ENCODE results near the gene GSTT4.
"Not testable (repeated sequence)": the region's sequence is repeated elsewhere in the genome, so short reads cannot be mapped to it uniquely, and the experiment has no call there.

GSTT4 gene

GRCh38 chr22:24006914-24007214 is 1.6 kb upstream of the GSTT4 start:
- DNase-seq (ENCODE audit: extremely low read depth, low read depth), result no peak
- no peak overlapping the region for H3K4me3 ChIP-seq (replicated peaks; ENCODE audit: low read depth, low read length)

GRCh38 chr22:24006207-24006913 is 1.1 kb upstream of the GSTT4 start:
- H3K4me3 ChIP-seq (replicated peaks; ENCODE audit: low read depth, low read length), result no peak overlapping the region
- no peak for DNase-seq (ENCODE audit: extremely low read depth, low read depth)
- no peak for TF ChIP-seq CTCF (IDR thresholded peaks at IDR 0.05; ENCODE audit: low read depth, low read length, missing control alignments)

More at GRCh38 chr22:24006914-24007214, 1.6 kb upstream of the GSTT4 start:
- no peak for TF ChIP-seq CTCF (IDR thresholded peaks at IDR 0.05; ENCODE audit: low read depth, low read length, missing control alignments)

GRCh38 chr22:24003887-24004286 is 1.4 kb downstream of the GSTT4 start:
- no peak overlapping the region for H3K4me3 ChIP-seq (replicated peaks; ENCODE audit: low read depth, low read length)
- DNase-seq (ENCODE audit: extremely low read depth, low read depth), result no peak
- no peak for TF ChIP-seq CTCF (IDR thresholded peaks at IDR 0.05; ENCODE audit: low read depth, low read length, missing control alignments)

GRCh38 chr22:24002851-24003250 is 2.4 kb downstream of the GSTT4 start:
- no peak overlapping the region for H3K4me3 ChIP-seq (replicated peaks; ENCODE audit: low read depth, low read length)
- TF ChIP-seq CTCF (IDR thresholded peaks at IDR 0.05; ENCODE audit: low read depth, low read length, missing control alignments), result no peak
- DNase-seq (ENCODE audit: extremely low read depth, low read depth), result no peak

GRCh38 chr22:24002272-24002671 is 3.0 kb downstream of the GSTT4 start:
- TF ChIP-seq CTCF (IDR thresholded peaks at IDR 0.05; ENCODE audit: low read depth, low read length, missing control alignments), result no peak
- H3K4me3 ChIP-seq (replicated peaks; ENCODE audit: low read depth, low read length), result no peak overlapping the region
- no peak for DNase-seq (ENCODE audit: extremely low read depth, low read depth)

GRCh38 chr22:24001314-24001713 is 3.9 kb downstream of the GSTT4 start:
- no peak overlapping the region for H3K4me3 ChIP-seq (replicated peaks; ENCODE audit: low read depth, low read length)
- no peak for TF ChIP-seq CTCF (IDR thresholded peaks at IDR 0.05; ENCODE audit: low read depth, low read length, missing control alignments)
- no peak for DNase-seq (ENCODE audit: extremely low read depth, low read depth)

GRCh38 chr22:23999779-24000178 is 5.5 kb downstream of the GSTT4 start:
- not testable (repeated sequence) for DNase-seq (ENCODE audit: extremely low read depth, low read depth); H3K4me3 ChIP-seq (replicated peaks; ENCODE audit: low read depth, low read length)

All from HFF-Myc (cell line).